B cell (primary cell): ENCODE measurements around the gene CACNG4. TPM values are rescaled to one million over a fixed set of nuclear protein-coding genes. Genes with fewer than 3 reads are reported as not detected.

Source experiments
- ATAC-seq: fragments of 200-7000 bp; cut with Tn5 transposase; one replicate; pipeline ENCODE4 v1.10.0; 2021; ENCODE audit warnings: low read depth, mild to moderate bottlenecking, moderate number of reproducible peaks, moderate library complexity
- CTCF ChIA-PET: fragments of 350-600 bp; sonication (Branson Sonifier 250); formaldehyde crosslinking; loops from one replicate; lab custom pipeline; 2021; ENCODE audit warnings: antibody characterized with exemption, inconsistent platforms; lab: Charles Lee
- POLR2A ChIA-PET: fragments of 350-600 bp; sonication (Branson Sonifier 250); formaldehyde crosslinking; loops from one replicate; lab custom pipeline; 2021; ENCODE audit warnings: antibody characterized with exemption; lab: Charles Lee
- DNase-seq: peaks from one replicate; pipeline ENCODE4 v3.0.0; 2013
- H2AFZ ChIP-seq: 2 replicates; pipeline ENCODE4 v1.6.1; 2012; ENCODE audit warnings: mild to moderate bottlenecking, low read depth, low read length; ENCODE audit not compliant: insufficient read depth, poor library complexity, severe bottlenecking
- H3K27ac ChIP-seq, 2 donors: 1 replicate in 1 of 2; 2 replicates in 1 of 2; pipeline ENCODE4 v1.5.1; 2012 to 2013; ENCODE audit warnings: low read length in 2 of 2, mild to moderate bottlenecking in 2 of 2, moderate library complexity in 1 of 2
- H3K27me3 ChIP-seq, 4 experiments: fragments of 200-600 bp in 1 of 4; sonication (generic) in 1 of 4; replicated peaks in 1 of 4; 1 replicate in 2 of 4; 2 replicates in 2 of 4; pipeline versions ENCODE4 v1.6.1 to v1.7.0; 2013 to 2016; ENCODE audit warnings: low read length in 3 of 4, mild to moderate bottlenecking in 2 of 4, mixed read lengths in 1 of 4, moderate library complexity in 1 of 4; ENCODE audit not compliant: insufficient read depth in 4 of 4, control insufficient read depth in 3 of 4; ENCODE audit errors: control extremely low read depth in 1 of 4
- H3K36me3 ChIP-seq, 2 experiments: replicated peaks in 1 of 2; 1 replicate in 1 of 2; 2 replicates in 1 of 2; pipeline versions ENCODE4 v1.6.1 to v1.7.1; 2013; ENCODE audit warnings: low read length in 1 of 2; ENCODE audit not compliant: insufficient read depth in 2 of 2, control insufficient read depth in 1 of 2; ENCODE audit errors: control extremely low read depth in 1 of 2, extremely low read depth in 1 of 2
- H3K4me1 ChIP-seq, 2 donors: fragments of 200-600 bp in 1 of 2; sonication (generic) in 1 of 2; 1 replicate in 1 of 2; 2 replicates in 1 of 2; pipeline versions ENCODE4 v1.5.1 to v1.6.1; 2013 to 2017; ENCODE audit warnings: low read length in 2 of 2; ENCODE audit not compliant: control insufficient read depth in 2 of 2, insufficient read depth in 2 of 2
- H3K4me2 ChIP-seq: replicated peaks from 2 replicates; pipeline ENCODE3; 2012; ENCODE audit warnings: mild to moderate bottlenecking, low read depth, low read length; ENCODE audit not compliant: poor library complexity, severe bottlenecking
- H3K4me3 ChIP-seq, 5 experiments: fragments of 200-600 bp in 1 of 5; sonication (generic) in 1 of 5; 1 replicate in 3 of 5; 2 replicates in 2 of 5; pipeline versions ENCODE4 v1.5.1 to v1.7.0; 2011 to 2016; ENCODE audit warnings: low read length in 4 of 5, mild to moderate bottlenecking in 4 of 5, low read depth in 2 of 5, control low read depth in 1 of 5, moderate library complexity in 1 of 5; ENCODE audit not compliant: insufficient read depth in 1 of 5; ENCODE audit errors: control extremely low read depth in 1 of 5, extremely low read depth in 1 of 5
- H3K79me2 ChIP-seq: fragments of 200-600 bp; sonication (generic); one replicate; pipeline ENCODE4 v1.6.0; 2016; ENCODE audit warnings: low read length; ENCODE audit not compliant: control insufficient read depth, insufficient read depth
- H3K9ac ChIP-seq: fragments of 200-600 bp; sonication (generic); 2 replicates; pipeline ENCODE4 v1.6.1; 2017; ENCODE audit warnings: mild to moderate bottlenecking, low read length, moderate library complexity
- H3K9me3 ChIP-seq, 3 donors: one replicate each; pipeline versions ENCODE4 v1.6.1 to v1.7.1; 2013; ENCODE audit warnings: low read length in 2 of 3; ENCODE audit not compliant: control insufficient read depth in 2 of 3, insufficient read depth in 1 of 3; ENCODE audit errors: control extremely low read depth in 1 of 3
- H4K20me1 ChIP-seq: 2 replicates; pipeline ENCODE4 v1.6.0; 2012; ENCODE audit warnings: mild to moderate bottlenecking, low read length; ENCODE audit not compliant: insufficient read depth, control insufficient read depth, poor library complexity, severe bottlenecking
- H3K27ac Mint-ChIP-seq: one replicate; pipeline ENCODE4 v1.8.0; 2021; ENCODE audit warnings: mixed read lengths
- H3K27me3 Mint-ChIP-seq: one replicate; pipeline ENCODE4 v1.8.0; 2021; ENCODE audit warnings: mixed read lengths
- H3K4me1 Mint-ChIP-seq: one replicate; pipeline ENCODE4 v1.8.0; 2021; ENCODE audit warnings: mixed read lengths
- H3K4me3 Mint-ChIP-seq: one replicate; pipeline ENCODE4 v1.8.0; 2021; ENCODE audit warnings: mixed read lengths
- H3K9me3 Mint-ChIP-seq: one replicate; pipeline ENCODE4 v1.8.0; 2022; ENCODE audit warnings: mixed read lengths; ENCODE audit not compliant: insufficient read depth
- EZH2 ChIP-seq: IDR thresholded peaks from 2 replicates; pipeline ENCODE4 v1.6.1; 2012; ENCODE audit warnings: borderline replicate concordance, low read depth, mild to moderate bottlenecking, moderate library complexity, low read length; ENCODE audit not compliant: insufficient read depth, poor library complexity, severe bottlenecking
- WGBS: methylation state at CpG from one replicate; pipeline ENCODE4 v1.1.5; 2013; ENCODE audit warnings: missing lambda C conversion rate; ENCODE audit not compliant: insufficient coverage; 5-methylcytosine and 5-hydroxymethylcytosine counted together
- intact Hi-C: fragments of 100-400 bp; cut with micrococcal nuclease; formaldehyde crosslinking; loops from one replicate; pipeline ENCODE4 v1.10.0; 2022
- polyA plus RNA-seq: library from polyadenylated mRNA; depleted of rRNA; stranded (reverse); fragments of >200 nt; gene quantifications from 2 replicates; pipeline ENCODE4 v1.2.3, GENCODE V29; 2012
- total RNA-seq, 2 donors: library from RNA; stranded (reverse); fragments of 120-200 nt in 1 of 2; gene quantifications; 1 replicate in 1 of 2; 2 replicates in 1 of 2; pipeline versions ENCODE4 v1.2.3 to v1.2.4, GENCODE V29; 2013 to 2022
- TF ChIP-seq, protein P1 (sequence below): fragments of 200-600 bp; IDR thresholded peaks from one replicate; pipeline ENCODE4 v1.8.0; 2022; ENCODE audit warnings: antibody characterized with exemption, mild to moderate bottlenecking

The CACNG4 gene
- total and polyA plus RNA-seq, 2 donors (not counting 1 experiment from before 2014, with no cell fraction given): not detected

DNA sequence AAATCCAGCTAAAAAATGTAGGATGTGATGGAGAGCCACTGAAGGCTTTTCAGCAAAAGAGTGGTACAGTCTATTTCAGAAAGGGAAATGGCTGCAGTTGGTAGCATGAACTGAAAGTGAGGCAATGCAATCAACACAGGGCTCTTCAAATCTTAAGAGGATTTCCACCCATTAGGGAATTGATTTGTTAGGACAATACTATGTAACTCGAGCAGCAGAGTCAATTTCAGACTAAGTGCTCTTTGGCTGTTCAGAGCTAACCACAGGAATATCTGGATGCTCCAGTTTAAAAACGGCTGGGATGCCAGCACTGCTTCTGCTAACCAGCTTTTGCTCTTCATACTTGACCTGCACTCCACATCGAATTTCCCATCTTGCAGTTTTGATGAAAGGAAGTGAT lies 104.5 kb downstream of the CACNG4 start:
- Histone ChIP-seq H3K27me3 (no peaks in the 10 kb centered on the region), H3K79me2 (no peaks in the 10 kb centered on the region), H3K4me3 (no peak overlapping the region), H3K9me3 (no peaks in the 10 kb centered on the region), H3K4me2 (no peak overlapping the region), H3K4me1 (no peaks in the 10 kb centered on the region), H2AFZ (no peak overlapping the region), H4K20me1 (no peaks in the 10 kb centered on the region), H3K36me3 (peaks cover 2 to 3% of the 10 kb centered on the region in 2 experiments), H3K9ac (no peak overlapping the region), H3K27ac (no peak overlapping the region)
- ATAC-seq: no peak
- 95% methylated on average over 2 of the region's 3 CpGs for WGBS
- DNase-seq: no peak
- no peaks in the 10 kb centered on the region for H3K27me3 Mint-ChIP-seq
- H3K4me3 Mint-ChIP-seq: no peak overlapping the region
- intact Hi-C loops: no loop called here
- TF ChIP-seq EZH2: no peak
- TF ChIP-seq, protein P1, sequence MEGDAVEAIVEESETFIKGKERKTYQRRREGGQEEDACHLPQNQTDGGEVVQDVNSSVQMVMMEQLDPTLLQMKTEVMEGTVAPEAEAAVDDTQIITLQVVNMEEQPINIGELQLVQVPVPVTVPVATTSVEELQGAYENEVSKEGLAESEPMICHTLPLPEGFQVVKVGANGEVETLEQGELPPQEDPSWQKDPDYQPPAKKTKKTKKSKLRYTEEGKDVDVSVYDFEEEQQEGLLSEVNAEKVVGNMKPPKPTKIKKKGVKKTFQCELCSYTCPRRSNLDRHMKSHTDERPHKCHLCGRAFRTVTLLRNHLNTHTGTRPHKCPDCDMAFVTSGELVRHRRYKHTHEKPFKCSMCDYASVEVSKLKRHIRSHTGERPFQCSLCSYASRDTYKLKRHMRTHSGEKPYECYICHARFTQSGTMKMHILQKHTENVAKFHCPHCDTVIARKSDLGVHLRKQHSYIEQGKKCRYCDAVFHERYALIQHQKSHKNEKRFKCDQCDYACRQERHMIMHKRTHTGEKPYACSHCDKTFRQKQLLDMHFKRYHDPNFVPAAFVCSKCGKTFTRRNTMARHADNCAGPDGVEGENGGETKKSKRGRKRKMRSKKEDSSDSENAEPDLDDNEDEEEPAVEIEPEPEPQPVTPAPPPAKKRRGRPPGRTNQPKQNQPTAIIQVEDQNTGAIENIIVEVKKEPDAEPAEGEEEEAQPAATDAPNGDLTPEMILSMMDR: no peak
- POLR2A ChIA-PET: no interaction called here
- H3K4me1 Mint-ChIP-seq: no peaks in the 10 kb centered on the region
- CTCF ChIA-PET: no interaction called here
- no peaks in the 10 kb centered on the region for H3K9me3 Mint-ChIP-seq
- H3K27ac Mint-ChIP-seq: no peak overlapping the region

DNA sequence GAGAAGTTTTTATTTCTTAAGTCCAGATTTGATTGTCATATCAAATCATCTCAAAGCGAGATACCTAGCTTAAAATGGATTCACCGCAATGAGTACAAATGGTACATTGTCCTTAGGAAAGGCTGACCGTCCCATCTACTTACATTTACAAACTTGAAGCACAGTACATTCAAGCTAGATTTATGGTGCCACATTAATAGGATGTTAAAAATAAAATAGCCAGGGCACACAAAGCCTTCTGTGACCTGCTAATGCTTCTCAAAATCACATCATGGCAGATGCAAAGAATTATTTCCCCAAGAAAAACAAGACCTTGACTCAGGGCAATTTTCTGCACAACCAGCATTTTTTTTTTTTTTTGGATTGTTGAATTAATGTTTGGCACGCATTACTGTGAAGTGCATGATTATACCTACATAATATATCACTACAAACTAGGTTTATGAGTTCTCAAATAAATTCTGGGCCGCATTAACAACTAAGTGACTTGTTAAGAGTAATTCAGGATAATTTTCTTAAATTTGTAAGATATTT lies 105.2 kb downstream of the CACNG4 start:
- Histone ChIP-seq H3K36me3 (peaks cover 2 to 3% of the 10 kb centered on the region in 2 experiments), H3K4me2 (no peak overlapping the region), H3K27me3 (no peaks in the 10 kb centered on the region), H2AFZ (no peak overlapping the region), H3K27ac (no peak overlapping the region), H3K79me2 (no peaks in the 10 kb centered on the region), H3K4me3 (no peak overlapping the region), H3K4me1 (no peaks in the 10 kb centered on the region), H3K9ac (no peak overlapping the region), H4K20me1 (no peaks in the 10 kb centered on the region), H3K9me3 (no peaks in the 10 kb centered on the region)
- Mint-ChIP-seq H3K4me1 (no peaks in the 10 kb centered on the region), H3K27ac (no peak overlapping the region), H3K4me3 (no peak overlapping the region), H3K9me3 (no peaks in the 10 kb centered on the region), H3K27me3 (no peaks in the 10 kb centered on the region)
- TF ChIP-seq EZH2: no peak
- TF ChIP-seq, protein P1: no peak
- DNase-seq (no peak), ATAC-seq (no peak)
- CTCF ChIA-PET: no interaction called here
- POLR2A ChIA-PET: no interaction called here
- 100% methylated on average over 1 of the region's 5 CpGs for WGBS
- intact Hi-C loops: no loop called here
